HEK293 (cell line): ENCODE data around the gene SLC25A24.

Experiments
- GLIS1 ChIP-seq: fragments of 450-650 bp; formaldehyde crosslinking; IDR thresholded peaks from 2 replicates; pipeline ENCODE4 v1.5.1; 2016; ENCODE audit warnings: missing biosample characterization, missing genetic modification characterization
- KLF16 ChIP-seq: fragments of 450-650 bp; formaldehyde crosslinking; IDR thresholded peaks from 2 replicates; pipeline ENCODE4 v1.5.1; 2017; ENCODE audit warnings: missing biosample characterization, missing genetic modification characterization
- KLF8 ChIP-seq: fragments of 450-650 bp; formaldehyde crosslinking; IDR thresholded peaks from 2 replicates; pipeline ENCODE4 v1.5.1; 2016; ENCODE audit warnings: missing biosample characterization, missing genetic modification characterization
- PRDM6 ChIP-seq: fragments of 450-650 bp; formaldehyde crosslinking; IDR thresholded peaks from 2 replicates; pipeline ENCODE4 v1.5.1; 2017; ENCODE audit warnings: missing biosample characterization, missing genetic modification characterization
- SCRT2 ChIP-seq: fragments of 450-650 bp; formaldehyde crosslinking; IDR thresholded peaks from 2 replicates; pipeline ENCODE4 v1.5.1; 2016; ENCODE audit warnings: missing biosample characterization, missing genetic modification characterization
- SETDB1 ChIP-seq: IDR thresholded peaks from one replicate; pipeline ENCODE4 v1.6.1; 2017; ENCODE audit warnings: mild to moderate bottlenecking, low read length, moderate library complexity, mixed read lengths; ENCODE audit not compliant: insufficient read length
- SP3 ChIP-seq: fragments of 450-650 bp; formaldehyde crosslinking; IDR thresholded peaks from 2 replicates; pipeline ENCODE4 v1.5.1; 2016; ENCODE audit warnings: missing biosample characterization, missing genetic modification characterization
- SP7 ChIP-seq: fragments of 450-650 bp; formaldehyde crosslinking; IDR thresholded peaks from 2 replicates; pipeline ENCODE4 v1.5.1; 2016; ENCODE audit warnings: missing biosample characterization, missing genetic modification characterization
- YY1 ChIP-seq: fragments of 450-650 bp; formaldehyde crosslinking; IDR thresholded peaks from 2 replicates; pipeline ENCODE4 v1.5.1; 2018; ENCODE audit warnings: missing biosample characterization, missing genetic modification characterization
- ZBTB11 ChIP-seq: fragments of 450-650 bp; formaldehyde crosslinking; conservative IDR thresholded peaks from 2 replicates; pipeline ENCODE4 v1.5.1; 2016; ENCODE audit warnings: low read depth, missing biosample characterization, missing genetic modification characterization
- ZBTB17 ChIP-seq: fragments of 450-650 bp; formaldehyde crosslinking; IDR thresholded peaks from 2 replicates; pipeline ENCODE4 v1.5.1; 2016; ENCODE audit warnings: missing biosample characterization, missing genetic modification characterization
- ZBTB8A ChIP-seq: fragments of 450-650 bp; formaldehyde crosslinking; IDR thresholded peaks from 2 replicates; pipeline ENCODE4 v1.5.1; 2016; ENCODE audit warnings: missing biosample characterization, missing genetic modification characterization
- ZFHX2 ChIP-seq: fragments of 450-650 bp; formaldehyde crosslinking; conservative IDR thresholded peaks from 2 replicates; pipeline ENCODE4 v1.5.1; 2016; ENCODE audit warnings: missing biosample characterization, missing genetic modification characterization
- ZNF10 ChIP-seq: fragments of 450-650 bp; formaldehyde crosslinking; IDR thresholded peaks from 2 replicates; pipeline ENCODE4 v1.5.1; 2017; ENCODE audit warnings: missing biosample characterization, missing genetic modification characterization
- ZNF112 ChIP-seq: fragments of 450-650 bp; formaldehyde crosslinking; IDR thresholded peaks from 2 replicates; pipeline ENCODE4 v1.5.0; 2017; ENCODE audit warnings: missing biosample characterization, missing genetic modification characterization
- ZNF121 ChIP-seq: fragments of 450-650 bp; formaldehyde crosslinking; IDR thresholded peaks from 2 replicates; pipeline ENCODE4 v1.5.1; 2016; ENCODE audit warnings: missing biosample characterization, missing genetic modification characterization
- ZNF16 ChIP-seq: fragments of 450-650 bp; formaldehyde crosslinking; IDR thresholded peaks from 2 replicates; pipeline ENCODE4 v1.5.1; 2016; ENCODE audit warnings: low read depth, missing biosample characterization, missing genetic modification characterization
- ZNF335 ChIP-seq: fragments of 450-650 bp; formaldehyde crosslinking; conservative IDR thresholded peaks from 2 replicates; pipeline ENCODE4 v1.5.1; 2016; ENCODE audit warnings: missing biosample characterization, missing genetic modification characterization
- ZNF501 ChIP-seq: fragments of 450-650 bp; formaldehyde crosslinking; IDR thresholded peaks from 2 replicates; pipeline ENCODE4 v1.5.1; 2016; ENCODE audit warnings: missing biosample characterization, missing genetic modification characterization
- ZNF513 ChIP-seq: fragments of 450-650 bp; IDR thresholded peaks from 2 replicates; pipeline ENCODE4 v1.5.1; 2018; ENCODE audit warnings: missing biosample characterization, missing genetic modification characterization
- ZNF600 ChIP-seq: fragments of 450-650 bp; formaldehyde crosslinking; IDR thresholded peaks from 2 replicates; pipeline ENCODE4 v1.5.1; 2016; ENCODE audit warnings: missing biosample characterization, missing genetic modification characterization
- ZNF610 ChIP-seq: fragments of 450-650 bp; formaldehyde crosslinking; IDR thresholded peaks from 2 replicates; pipeline ENCODE4 v1.5.1; 2016; ENCODE audit warnings: missing biosample characterization, missing genetic modification characterization, borderline replicate concordance
- ZNF76 ChIP-seq: fragments of 450-650 bp; formaldehyde crosslinking; IDR thresholded peaks from 2 replicates; pipeline ENCODE4; 2016; ENCODE audit warnings: low read depth, missing biosample characterization, missing genetic modification characterization, borderline replicate concordance
- ZSCAN30 ChIP-seq: fragments of 450-650 bp; IDR thresholded peaks from 2 replicates; pipeline ENCODE4 v1.5.1; 2018; ENCODE audit warnings: missing biosample characterization, mild to moderate bottlenecking, missing genetic modification characterization, moderate library complexity
- TF ChIP-seq, protein P1 (sequence below): IDR thresholded peaks from 2 replicates; pipeline ENCODE4 v1.6.1; 2011; ENCODE audit warnings: mild to moderate bottlenecking, low read depth, low read length, borderline replicate concordance
- TF ChIP-seq, protein P2 (sequence below): fragments of 450-650 bp; formaldehyde crosslinking; IDR thresholded peaks from 2 replicates; pipeline ENCODE4 v1.5.1; 2016; ENCODE audit warnings: missing biosample characterization, missing genetic modification characterization
- TF ChIP-seq, protein P3 (sequence below): fragments of 450-650 bp; formaldehyde crosslinking; IDR thresholded peaks from 2 replicates; pipeline ENCODE4 v1.5.1; 2016; ENCODE audit warnings: missing biosample characterization, missing genetic modification characterization

Gene SLC25A24

GRCh38 chr1:108199781-108200686 is at the start of gene SLC25A24 (continued):
- TF ChIP-seq, protein P1, sequence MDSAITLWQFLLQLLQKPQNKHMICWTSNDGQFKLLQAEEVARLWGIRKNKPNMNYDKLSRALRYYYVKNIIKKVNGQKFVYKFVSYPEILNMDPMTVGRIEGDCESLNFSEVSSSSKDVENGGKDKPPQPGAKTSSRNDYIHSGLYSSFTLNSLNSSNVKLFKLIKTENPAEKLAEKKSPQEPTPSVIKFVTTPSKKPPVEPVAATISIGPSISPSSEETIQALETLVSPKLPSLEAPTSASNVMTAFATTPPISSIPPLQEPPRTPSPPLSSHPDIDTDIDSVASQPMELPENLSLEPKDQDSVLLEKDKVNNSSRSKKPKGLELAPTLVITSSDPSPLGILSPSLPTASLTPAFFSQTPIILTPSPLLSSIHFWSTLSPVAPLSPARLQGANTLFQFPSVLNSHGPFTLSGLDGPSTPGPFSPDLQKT: no peak
- peak; percentile 11; the same call in 1 of the 2 replicates for TF ChIP-seq SP7
- peak; percentile 17 for TF ChIP-seq ZNF335 (tag by site-specific recombination)
- TF ChIP-seq ZNF610 (tag by site-specific recombination): 0 out of 2 replicates have a peak, but pooled peaks have one; percentile 17
- no peak for TF ChIP-seq ZNF16
- peak; percentile 73; the same call in 1 of the 2 replicates for TF ChIP-seq ZNF600 (tag by site-specific recombination)
- TF ChIP-seq ZSCAN30 (tag by site-specific recombination): peak; percentile 40; the same call in 1 of the 2 replicates
- no peak for TF ChIP-seq ZNF513 (tag by site-specific recombination)
- TF ChIP-seq KLF8 (tag by site-specific recombination): peak; percentile 77; the same call in 1 of the 2 replicates
- peak; percentile 39; the same call in 1 of the 2 replicates for TF ChIP-seq ZNF76 (tag by site-specific recombination)
- no peak for TF ChIP-seq GLIS1 (tag by site-specific recombination)
- peak; percentile 38; the same call in 1 of the 2 replicates for TF ChIP-seq ZBTB11
- TF ChIP-seq SCRT2 (tag by site-specific recombination): peak; percentile 90
- TF ChIP-seq, protein P2, sequence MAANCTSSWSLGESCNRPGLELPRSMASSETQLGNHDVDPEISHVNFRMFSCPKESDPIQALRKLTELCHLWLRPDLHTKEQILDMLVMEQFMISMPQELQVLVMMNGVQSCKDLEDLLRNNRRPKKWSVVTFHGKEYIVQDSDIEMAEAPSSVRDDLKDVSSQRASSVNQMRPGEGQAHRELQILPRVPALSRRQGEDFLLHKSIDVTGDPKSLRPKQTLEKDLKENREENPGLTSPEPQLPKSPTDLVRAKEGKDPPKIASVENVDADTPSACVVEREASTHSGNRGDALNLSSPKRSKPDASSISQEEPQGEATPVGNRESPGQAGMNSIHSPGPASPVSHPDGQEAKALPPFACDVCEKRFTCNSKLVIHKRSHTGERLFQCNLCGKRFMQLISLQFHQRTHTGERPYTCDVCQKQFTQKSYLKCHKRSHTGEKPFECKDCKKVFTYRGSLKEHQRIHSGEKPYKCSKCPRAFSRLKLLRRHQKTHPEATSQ (tag by site-specific recombination): 0 out of 2 replicates have a peak, but pooled peaks have one; percentile 70
- TF ChIP-seq SETDB1: no peak
- TF ChIP-seq SP3 (tag by site-specific recombination): peak; percentile 61
- peak; percentile 61 for TF ChIP-seq ZNF501
- TF ChIP-seq, protein P3, sequence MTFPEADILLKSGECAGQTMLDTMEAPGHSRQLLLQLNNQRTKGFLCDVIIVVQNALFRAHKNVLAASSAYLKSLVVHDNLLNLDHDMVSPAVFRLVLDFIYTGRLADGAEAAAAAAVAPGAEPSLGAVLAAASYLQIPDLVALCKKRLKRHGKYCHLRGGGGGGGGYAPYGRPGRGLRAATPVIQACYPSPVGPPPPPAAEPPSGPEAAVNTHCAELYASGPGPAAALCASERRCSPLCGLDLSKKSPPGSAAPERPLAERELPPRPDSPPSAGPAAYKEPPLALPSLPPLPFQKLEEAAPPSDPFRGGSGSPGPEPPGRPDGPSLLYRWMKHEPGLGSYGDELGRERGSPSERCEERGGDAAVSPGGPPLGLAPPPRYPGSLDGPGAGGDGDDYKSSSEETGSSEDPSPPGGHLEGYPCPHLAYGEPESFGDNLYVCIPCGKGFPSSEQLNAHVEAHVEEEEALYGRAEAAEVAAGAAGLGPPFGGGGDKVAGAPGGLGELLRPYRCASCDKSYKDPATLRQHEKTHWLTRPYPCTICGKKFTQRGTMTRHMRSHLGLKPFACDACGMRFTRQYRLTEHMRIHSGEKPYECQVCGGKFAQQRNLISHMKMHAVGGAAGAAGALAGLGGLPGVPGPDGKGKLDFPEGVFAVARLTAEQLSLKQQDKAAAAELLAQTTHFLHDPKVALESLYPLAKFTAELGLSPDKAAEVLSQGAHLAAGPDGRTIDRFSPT (tag by site-specific recombination): peak; percentile 69; the same call in 1 of the 2 replicates
- TF ChIP-seq ZFHX2 (tag by site-specific recombination): 0 out of 2 replicates have a peak, but pooled peaks have one; percentile 7
- TF ChIP-seq ZNF121: 0 out of 2 replicates have a peak, but pooled peaks have one; percentile 8
- TF ChIP-seq ZBTB8A: peak; percentile 89
- TF ChIP-seq KLF16 (tag by site-specific recombination): peak; percentile 71; the same call in 1 of the 2 replicates
- peak; percentile 32; the same call in 1 of the 2 replicates for TF ChIP-seq YY1 (tag by site-specific recombination)
- TF ChIP-seq ZNF112 (tag by site-specific recombination): no peak
- TF ChIP-seq ZBTB17 (tag by site-specific recombination): 0 out of 2 replicates have a peak, but pooled peaks have one; percentile 11
- TF ChIP-seq ZNF10 (tag by site-specific recombination): no peak
- no peak for TF ChIP-seq PRDM6 (tag by site-specific recombination)
